GM21786 (cell line): ENCODE data around the gene BPIFB2.
"Not testable (repeated sequence)": the region's sequence is repeated elsewhere in the genome, so short reads cannot be mapped to it uniquely, and the experiment has no call there.

ENCODE experiments used
- ATAC-seq: cut with Tn5 transposase; IDR thresholded peaks from one replicate; pipeline ENCODE4 v1.9.1; 2021; ENCODE audit not compliant: unreplicated experiment

Gene BPIFB2

GRCh38 chr20:33034901-33035492 lies 27.5 kb downstream of the BPIFB2 start:
- no peak for ATAC-seq

- no peak for ATAC-seq
Measured at GRCh38 chr20:33037456-33037855, 30.0 kb downstream of the BPIFB2 start.

GRCh38 chr20:33038243-33038642 lies 30.7 kb downstream of the BPIFB2 start:
- ATAC-seq: no peak

GRCh38 chr20:33042430-33042829 lies 34.9 kb downstream of the BPIFB2 start:
- ATAC-seq: no peak

GRCh38 chr20:33042983-33043730 lies 35.7 kb downstream of the BPIFB2 start:
- no peak for ATAC-seq

- ATAC-seq: no peak
Measured at GRCh38 chr20:33043731-33044181, 36.3 kb downstream of the BPIFB2 start.

GRCh38 chr20:33045129-33045721 lies 37.7 kb downstream of the BPIFB2 start:
- ATAC-seq: not testable (repeated sequence)

GRCh38 chr20:33046412-33046811 lies 38.9 kb downstream of the BPIFB2 start:
- no peak for ATAC-seq

- ATAC-seq: no peak
Measured at GRCh38 chr20:33051333-33051732, 43.8 kb downstream of the BPIFB2 start.

- ATAC-seq: no peak
Measured at GRCh38 chr20:33053291-33054106, 46.0 kb downstream of the BPIFB2 start, which contains the start of gene BPIFB3. BPIFB3 (plus strand) TSS chr20:33053903; CDS start chr20:33055436, 1,533 bp downstream.

- no peak for ATAC-seq
Measured at GRCh38 chr20:33054381-33054780, 46.9 kb downstream of the BPIFB2 start.

- no peak for ATAC-seq
Measured at GRCh38 chr20:33054791-33055190, 47.3 kb downstream of the BPIFB2 start.

- ATAC-seq: no peak
Measured at GRCh38 chr20:33059136-33059535, 51.6 kb downstream of the BPIFB2 start.

- ATAC-seq: no peak
Measured at GRCh38 chr20:33059741-33060390, 52.4 kb downstream of the BPIFB2 start.

- no peak for ATAC-seq
Measured at GRCh38 chr20:33061658-33062028, 54.1 kb downstream of the BPIFB2 start.

GRCh38 chr20:33062105-33062824 lies 54.8 kb downstream of the BPIFB2 start:
- ATAC-seq: no peak

- no peak for ATAC-seq
Measured at GRCh38 chr20:33062825-33063149, 55.3 kb downstream of the BPIFB2 start.

GRCh38 chr20:33063271-33063670 lies 55.8 kb downstream of the BPIFB2 start:
- no peak for ATAC-seq

- ATAC-seq: no peak
Measured at GRCh38 chr20:33064572-33065287, 57.2 kb downstream of the BPIFB2 start.

- ATAC-seq: no peak
Measured at GRCh38 chr20:33065785-33066184, 58.3 kb downstream of the BPIFB2 start.
